Activated CD8-positive, alpha-beta memory T cell treated with anti-CD3 and anti-CD28 coated beads for 1 hour (primary cell): Measurements from ENCODE around the gene FOXP4.
"Not testable (repeated sequence)": the region's sequence is repeated elsewhere in the genome, so short reads cannot be mapped to it uniquely, and the experiment has no call there.

Source experiments
- DNase-seq, 2 donors: peaks; one replicate each; pipeline ENCODE4 v3.0.0-alpha.2; 2020; ENCODE audit warnings: low read depth in 1 of 2; ENCODE audit errors: extremely low read depth in 1 of 2

FOXP4 gene

DNA sequence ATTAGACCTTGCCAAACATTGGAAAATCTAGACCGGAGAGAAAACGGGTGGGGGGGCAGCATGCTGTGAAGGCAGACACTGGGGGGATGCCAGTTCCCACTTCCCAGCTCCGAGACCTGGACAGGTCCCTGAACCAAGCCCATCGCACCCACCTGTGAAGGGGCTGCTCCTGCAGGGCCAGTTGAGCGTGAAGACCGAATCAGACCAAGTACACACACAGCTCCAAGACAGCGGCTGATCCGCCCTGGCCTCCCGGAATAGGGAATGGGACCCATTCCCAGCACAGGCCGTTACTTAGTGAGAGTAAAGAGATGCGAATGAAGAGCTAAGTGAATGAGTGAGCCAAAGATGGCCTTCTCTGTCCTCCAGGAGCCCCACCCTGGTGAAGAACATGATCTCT, 50.6 kb downstream of the FOXP4 start:
- no peak for DNase-seq

DNA sequence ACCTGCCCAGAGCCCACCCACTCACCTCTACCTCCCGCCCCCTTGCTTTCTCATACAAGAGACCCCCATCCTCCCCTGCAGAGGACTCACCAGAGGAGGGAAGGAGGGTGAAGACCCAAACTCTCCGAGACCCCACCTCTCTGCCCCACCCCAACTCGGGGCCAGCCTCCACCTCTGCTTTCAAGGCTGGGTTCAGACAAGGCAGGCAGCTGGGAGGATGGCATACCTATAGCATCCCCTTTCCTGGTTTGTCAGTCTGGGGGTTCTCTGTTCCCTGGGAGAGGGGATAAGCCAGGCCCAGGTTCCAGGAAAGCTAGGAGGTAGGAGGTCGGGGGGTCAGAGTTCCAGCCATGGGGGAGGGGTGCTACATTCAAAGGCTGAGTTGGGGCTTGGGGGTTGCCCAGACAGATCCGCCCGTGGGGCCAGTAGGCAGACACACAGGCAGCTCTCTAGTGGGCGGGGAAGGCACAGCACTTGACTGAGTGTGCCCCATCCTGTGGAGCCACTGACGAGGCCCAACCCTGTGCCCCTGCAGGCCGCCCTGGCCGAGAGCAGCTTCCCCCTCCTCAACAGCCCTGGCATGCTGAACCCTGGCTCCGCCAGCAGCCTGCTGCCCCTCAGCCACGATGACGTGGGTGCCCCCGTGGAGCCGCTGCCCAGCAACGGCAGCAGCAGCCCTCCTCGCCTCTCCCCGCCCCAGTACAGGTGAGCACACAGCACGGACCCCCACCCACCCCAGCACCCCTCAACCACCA, 51.2 kb downstream of the FOXP4 start:
- DNase-seq, result no peak

DNA sequence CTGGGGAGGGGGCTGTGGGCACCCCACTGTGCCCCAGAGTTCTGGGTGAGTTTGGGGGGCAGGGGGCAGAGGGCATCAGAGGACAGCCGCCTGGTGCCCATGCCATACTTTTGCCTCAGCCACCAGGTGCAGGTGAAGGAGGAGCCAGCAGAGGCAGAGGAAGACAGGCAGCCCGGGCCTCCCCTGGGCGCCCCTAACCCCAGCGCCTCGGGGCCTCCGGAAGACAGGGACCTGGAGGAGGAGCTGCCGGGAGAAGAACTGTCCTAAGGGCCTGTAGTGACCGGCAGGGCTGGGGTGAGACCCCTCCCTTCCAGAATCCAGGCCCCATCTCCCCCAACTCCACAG, 52.5 kb downstream of the FOXP4 start:
- no peak for DNase-seq

DNA sequence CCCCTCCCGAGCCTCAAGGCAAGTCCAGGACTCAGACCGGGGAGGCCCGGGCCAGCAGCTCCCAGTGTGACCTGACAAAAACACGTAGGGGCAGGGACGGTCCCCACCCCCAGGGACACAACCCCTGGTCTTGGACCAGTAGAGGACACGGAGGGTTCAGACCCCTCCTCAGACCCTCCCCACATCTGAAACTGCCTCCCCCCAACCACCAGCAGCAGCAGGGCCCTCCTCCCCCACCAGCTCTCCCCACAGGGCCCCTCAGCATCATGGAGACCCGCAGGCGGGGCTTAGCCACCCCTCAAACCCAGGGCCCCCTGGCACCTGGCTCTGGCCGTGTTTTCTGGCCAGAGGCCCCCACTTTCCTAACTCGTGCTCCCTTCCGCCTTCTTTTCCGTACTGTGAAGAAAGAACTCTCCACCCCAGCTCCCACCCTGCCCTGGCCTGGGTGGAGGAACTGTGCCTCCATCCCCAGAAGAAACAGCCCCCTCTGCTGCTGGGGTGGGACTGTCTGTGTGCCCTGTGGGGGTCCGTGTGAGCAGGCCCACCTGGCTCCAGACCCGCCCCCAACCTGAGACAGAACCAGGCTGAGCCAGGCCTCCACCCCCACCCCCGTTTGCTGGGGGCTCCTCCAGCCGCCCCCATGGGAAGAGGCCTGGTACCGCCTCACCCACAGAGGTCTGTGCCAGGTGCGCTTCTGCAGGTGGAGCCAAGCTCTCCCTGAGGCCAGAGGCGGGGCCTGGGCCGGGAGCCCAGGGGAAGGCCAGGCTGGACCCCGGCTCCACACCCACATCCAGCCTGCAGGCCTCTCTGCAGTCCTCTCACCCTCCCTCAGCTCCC, 53.1 kb downstream of the FOXP4 start:
- no peak for DNase-seq

DNA sequence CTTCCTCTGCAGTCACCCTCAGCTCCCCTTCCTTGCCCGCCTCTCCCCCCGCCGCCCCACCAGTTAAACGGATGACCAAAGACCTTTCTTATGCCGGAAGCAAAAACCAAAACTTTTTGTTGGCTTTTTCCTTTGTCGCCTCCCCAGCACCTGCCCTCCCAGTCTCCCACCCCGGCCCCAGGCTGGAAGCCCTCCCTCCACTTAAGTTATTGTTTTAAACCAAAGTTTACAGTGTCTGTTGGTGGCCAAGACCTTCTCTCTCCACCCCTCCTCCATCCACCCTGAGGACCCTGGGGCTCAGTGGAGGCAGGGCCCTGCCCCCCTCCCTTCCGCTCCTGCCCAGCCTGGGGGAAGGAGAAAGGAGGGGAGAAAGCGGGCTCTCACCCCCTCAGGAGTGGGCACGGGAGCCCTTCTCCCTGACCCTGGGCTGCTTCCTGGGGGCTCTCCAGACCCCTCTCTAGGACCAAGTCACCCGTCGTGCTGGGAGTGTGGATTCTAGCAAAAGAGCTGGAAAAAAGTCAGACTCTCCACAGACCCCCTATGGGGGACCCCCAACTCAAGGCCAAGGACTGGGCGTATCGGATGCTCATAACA, 53.8 kb downstream of the FOXP4 start:
- no peak for DNase-seq

DNA sequence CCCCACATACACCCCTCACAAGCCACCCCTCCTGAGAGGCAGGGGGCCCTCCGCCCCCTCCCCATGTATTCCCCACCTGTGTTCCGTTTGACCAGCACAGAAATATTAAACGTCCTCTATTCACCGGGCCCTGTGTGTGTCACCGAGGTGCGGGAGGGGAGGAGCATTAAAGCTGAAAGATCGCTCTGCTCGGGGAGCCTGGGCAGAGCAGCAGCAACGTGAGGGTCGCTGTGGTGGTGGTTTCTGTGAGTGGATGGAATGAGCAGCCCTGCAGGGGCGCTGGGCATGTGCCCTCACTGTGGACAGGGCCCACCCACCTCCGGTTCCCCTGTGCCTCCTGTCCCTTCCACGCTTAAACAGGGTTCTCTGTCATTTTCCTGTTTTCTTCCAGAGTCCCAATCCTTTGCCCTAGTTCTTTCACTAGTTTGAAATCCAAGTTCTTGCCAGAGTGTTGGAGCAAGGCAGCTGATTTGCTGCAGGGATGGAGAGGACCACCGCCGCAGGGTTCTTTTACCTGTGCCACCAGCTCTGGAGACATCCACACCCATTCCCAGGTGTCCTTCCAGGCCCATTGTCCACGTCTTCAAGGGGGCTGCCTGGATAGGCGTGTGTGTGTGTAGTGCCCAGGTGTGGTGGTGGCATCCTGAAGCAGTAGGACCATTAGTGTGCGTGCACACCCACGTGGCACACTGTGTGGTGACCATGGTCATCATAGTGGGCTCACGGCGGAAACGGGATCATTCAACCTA, 54.5 kb downstream of the FOXP4 start:
- no peak for DNase-seq

DNA sequence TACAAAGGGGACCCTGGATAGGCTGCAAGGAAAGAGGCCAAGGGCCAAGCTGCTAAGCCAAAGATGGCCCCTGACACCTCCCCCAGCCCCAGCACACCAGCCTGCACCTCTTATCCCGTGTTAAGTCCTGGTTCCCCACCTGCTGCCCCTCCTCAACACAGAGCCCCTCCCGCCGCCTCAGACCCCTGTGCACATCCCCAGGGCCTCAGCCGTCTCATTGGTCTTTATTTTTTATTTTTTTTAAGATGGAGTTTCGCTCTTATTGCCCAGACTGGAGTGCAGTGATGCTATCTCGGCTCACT, 55.0 kb downstream of the FOXP4 start:
- DNase-seq, result no peak

DNA sequence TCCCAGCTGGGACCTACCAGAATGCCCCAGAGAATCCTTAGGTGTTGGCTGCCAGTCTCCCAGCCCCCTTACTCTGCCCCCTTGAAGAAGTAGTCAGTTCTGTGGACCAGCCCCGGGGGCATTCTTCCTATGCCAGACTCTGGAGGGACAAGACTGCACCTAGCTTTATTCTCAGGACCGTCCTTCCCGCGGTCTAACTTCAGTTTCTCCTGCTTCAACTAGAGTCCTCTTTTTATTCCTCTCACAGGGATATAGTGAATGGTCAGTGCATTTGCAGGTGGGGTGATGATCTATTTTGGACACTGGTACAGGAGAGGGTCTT, 56.2 kb downstream of the FOXP4 start:
- no peak for DNase-seq

DNA sequence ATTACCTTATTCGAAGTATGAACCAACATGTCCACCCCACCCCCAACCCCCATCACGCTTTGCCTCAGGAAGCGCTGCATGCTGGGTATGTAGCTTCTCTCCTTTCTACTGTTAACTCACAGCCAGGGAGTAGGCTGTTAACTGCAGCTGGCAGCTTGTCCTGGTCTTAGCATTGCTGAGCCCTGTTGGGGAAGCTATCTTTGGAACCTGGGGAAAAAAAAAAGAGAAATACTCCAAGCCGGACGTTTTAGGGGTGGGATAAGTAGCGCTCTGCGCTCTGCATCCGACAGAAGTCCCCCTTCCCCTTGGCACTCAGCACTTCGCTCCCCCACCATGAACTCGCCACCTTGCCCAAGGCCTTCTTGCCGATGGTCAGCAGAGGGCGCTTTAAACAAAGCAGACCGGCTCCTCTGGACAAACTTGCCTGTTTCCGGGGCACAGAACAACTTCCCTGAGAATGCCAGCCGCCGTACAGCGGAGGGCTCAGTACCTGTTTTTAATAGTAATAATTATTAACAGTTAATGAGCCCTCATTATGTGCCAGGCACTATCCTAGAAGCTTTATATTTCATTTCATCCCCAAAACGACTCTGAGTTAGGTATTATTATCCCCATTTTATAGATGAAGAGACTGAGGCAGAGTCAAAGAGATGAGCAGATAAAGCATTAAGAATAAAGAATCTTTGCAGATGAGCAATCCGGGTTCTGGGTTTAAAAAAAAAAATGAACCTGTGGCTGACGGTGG, 56.9 kb downstream of the FOXP4 start:
- DNase-seq, result peak; percentile 32 to 51

DNA sequence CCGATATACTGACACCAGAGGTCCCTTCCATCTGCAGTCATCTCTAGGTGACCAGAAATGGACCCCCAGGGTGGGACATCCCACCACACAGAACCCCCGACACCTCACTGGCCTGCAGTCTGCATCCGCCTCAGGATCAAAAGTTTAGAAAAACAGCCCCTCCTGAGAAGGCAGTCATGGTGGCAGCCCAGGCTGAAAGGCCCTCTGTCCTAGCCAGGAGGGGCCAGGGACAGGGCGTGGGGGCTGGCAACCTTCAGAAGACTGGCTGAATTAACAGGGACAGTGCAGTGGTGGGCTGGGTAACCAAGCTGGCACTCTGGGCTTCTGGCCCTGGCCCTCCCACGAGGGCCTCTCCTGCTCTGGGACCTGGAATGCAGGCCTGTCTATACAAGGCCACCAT, 57.8 kb downstream of the FOXP4 start:
- DNase-seq, result no peak

DNA sequence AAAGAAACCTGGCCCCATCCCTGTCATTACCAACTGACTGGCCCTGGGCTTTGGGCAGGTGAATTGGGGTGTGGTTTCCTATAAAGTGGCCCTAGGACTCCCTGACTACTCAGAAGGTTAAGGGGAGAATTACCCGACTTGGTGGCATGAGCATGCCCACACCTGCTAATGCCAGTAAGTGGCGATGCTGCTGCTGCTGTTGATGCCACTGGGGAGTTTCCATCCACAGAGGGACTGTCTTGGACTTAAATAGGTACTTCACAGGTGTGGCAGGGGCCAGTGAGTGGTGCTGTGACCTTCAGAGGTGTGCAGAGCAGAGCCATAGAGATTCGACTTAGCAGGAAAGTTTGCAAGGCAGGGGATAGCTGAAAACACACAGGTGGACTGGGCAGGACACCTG, 59.5 kb downstream of the FOXP4 start:
- no peak for DNase-seq

DNA sequence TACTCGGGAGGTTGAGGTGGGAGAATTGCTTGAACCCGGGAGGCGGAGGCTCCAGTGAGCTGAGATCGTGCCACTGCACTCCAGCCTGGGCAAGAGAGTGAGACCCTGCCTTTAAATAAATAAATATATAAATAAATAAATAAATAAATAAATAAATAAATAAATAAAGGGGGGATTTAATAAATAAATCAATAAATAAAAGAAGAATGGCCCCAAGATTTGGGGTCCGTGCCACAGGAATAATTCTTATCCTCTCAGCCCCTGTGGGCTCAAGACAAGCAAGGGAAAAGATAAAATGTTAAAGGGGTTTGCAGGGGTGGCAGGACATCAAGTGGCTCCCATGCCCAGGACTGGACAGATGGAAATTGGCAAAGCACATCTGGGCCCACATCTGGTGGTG, 60.9 kb downstream of the FOXP4 start:
- no peak for DNase-seq

DNA sequence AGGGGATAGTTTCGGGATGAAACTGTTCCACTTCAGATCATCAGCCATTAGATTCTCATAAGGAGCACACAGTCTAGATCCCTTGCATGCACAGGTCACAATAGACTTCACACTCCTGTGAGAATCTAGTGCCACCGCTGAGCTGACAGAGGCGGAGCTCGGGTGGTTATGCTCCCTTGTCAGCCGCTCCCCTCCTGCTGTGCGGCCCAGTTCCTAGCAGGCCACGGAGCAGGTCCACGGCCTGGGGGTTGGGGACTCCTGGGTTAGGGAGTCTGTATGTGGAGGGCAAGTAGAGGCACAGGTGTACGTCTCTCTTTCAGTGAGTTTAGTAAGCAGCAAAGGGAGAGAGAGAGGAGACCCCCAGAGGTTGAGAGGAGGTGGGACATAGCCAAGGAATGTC, 61.6 kb downstream of the FOXP4 start:
- DNase-seq, result no peak

DNA sequence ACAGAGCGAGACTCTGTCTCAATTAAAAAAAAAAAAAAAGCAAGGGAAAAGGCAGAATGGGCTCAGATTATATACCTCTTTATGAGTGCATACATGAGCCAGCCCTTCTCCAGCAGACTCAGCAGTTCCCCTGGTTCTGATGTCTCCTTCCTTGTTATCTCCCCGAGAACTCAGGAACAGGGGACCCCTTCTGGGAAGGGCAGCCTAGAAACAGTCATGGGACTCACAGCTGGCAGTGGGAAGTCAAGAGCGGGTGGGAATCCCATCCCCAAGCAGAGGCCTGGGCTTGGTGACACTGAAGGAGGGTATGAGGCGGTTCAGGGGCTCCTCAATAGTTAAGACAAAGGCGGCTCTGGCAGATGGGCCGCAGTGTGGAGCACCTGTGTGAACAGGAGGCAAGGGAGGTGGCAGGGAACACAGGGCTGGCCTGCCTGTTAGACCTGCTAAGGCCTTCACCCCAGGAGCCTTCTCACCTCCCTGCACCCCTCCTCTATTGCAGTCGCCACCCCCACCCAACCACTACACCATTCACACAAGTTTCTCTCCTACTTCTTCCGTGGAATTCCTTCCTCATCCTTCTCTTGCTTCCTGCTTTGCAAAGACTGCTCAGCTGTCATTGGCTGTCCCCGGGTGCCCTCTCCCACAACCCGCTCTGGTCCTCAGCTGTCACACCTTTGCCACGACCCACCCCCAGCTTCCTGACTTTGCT, 62.4 kb downstream of the FOXP4 start:
- no peak for DNase-seq

DNA sequence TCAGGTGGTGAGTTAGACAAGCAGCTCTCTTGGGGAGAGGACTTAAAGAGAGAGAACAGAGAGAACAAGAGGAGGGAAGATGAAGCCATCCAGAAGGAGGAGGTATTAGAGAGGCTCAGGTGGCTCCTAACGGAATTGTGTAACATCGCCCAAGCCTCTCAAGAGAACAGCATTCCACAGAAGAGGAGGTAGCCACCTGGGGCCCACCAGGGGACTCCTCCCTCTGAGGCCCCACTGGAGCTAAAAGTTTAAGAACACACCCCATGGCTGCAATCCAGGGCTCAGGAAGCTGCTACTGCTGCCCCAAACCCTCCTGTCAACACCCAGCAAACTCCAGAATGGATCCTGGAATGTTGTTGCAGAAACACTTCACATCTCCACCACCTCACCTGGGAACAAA, 68.5 kb downstream of the FOXP4 start:
- no peak for DNase-seq

DNA sequence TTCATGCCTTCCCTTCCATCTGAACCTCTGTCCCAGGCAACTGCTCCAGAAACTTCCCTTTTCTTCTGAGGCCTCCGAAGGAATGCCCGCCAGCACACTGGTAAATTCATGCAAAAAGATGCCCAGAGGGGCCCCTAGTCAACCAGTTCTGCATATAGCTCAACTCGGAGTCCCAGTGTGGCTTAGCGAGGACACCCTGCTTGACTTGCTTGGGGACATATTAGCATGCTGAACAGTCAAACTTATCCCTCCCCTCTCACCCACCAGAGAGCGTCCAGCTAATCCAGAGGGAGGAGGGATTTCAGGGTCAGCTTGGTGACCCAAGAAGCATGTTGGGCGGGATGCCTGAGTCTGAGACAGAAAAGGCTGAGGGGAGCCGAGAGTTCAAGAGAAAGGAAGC, 69.1 kb downstream of the FOXP4 start:
- DNase-seq, result no peak

DNA sequence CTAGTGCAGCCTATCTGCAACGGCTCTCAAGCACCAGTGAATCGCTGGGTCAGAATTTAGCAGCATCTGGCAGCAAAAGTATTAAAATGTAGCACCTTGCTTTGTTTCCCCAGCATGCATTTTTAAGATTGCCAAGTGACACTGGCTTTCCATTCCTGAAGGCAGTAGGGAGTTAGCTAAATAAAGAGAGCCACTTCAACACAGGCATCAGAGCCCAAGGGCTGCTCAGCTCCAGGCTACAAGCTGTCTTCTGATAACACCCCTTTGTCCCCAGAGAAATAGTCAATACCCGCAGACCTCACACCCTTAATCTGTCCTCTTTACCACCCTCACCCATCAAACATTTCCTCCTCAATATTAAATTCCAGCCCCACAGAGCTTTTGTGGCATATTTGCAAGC, 72.4 kb downstream of the FOXP4 start:
- DNase-seq, result no peak

DNA sequence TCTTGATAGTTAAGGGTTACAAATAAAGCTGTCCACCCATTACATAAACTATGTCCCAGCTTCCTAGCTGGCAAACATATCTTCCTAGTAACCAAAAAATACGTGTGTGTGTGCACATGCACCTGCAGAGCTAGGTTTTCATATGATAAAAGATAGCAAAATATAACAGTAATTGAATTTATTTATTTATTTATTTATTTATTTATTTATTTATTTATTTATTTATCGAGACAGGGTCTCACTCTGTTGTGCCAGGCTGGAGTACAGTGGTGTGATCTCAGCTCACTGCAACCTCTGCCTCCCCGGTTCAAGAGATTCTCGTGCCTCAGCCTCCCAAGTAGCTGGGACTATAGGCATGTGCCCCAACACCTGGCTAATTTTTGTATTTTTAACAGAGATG, 73.0 kb downstream of the FOXP4 start:
- DNase-seq, result not testable (repeated sequence)

DNA sequence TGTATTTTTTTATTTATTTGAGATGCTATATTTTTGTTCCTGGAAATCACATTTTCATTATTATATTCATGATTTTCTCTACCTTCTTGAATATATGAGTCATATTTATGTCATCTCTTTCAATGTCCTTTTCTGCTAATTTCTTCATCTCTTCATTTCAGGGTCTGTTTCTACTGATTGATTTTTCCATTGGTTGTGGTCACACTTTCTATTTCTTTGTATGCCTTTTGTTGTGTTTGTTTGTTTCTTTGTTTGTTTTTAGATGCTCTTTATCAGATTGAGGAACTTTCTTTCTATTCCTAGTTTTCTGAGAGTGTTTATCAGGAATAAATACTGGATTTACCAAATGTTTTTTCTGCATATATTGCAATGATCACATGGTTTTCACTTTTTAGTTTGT, 75.2 kb downstream of the FOXP4 start:
- DNase-seq, result no peak

DNA sequence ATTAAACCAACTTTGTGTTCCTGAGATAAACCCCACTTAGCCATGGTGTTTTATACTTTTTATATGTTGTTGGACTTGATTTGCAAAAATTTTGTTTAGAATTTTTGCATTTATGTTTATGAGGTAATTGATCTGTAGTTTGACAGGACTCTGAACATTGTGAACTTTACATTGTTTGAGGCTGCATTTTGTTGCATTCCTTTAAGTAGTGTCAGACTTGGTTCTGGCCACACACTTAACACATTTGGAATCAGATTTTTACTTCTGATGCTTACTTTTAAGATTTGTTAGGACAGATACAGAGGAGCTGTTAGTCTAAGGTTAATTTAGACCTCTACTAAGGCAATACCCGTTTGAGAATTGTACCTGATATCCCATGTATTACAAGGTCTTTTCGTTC, 75.6 kb downstream of the FOXP4 start:
- no peak for DNase-seq
